Stimulated activated naive CD4-positive, alpha-beta T cell treated with Interleukin-2 at 50 U/mL for 16 hours (primary cell): ENCODE measurements around the gene CABLES2.

Experiments
- DNase-seq: peaks from one replicate; lab custom pipeline; 2025; lab: John Stamatoyannopoulos, UW

CABLES2 gene

GRCh38 chr20:62359043-62359490 lies 48.0 kb downstream of the CABLES2 start:
- DNase-seq, result no peak

- no peak for DNase-seq
Measured at GRCh38 chr20:62358171-62359042, 48.7 kb downstream of the CABLES2 start.

- no peak for DNase-seq
Measured at GRCh38 chr20:62357681-62358080, 49.4 kb downstream of the CABLES2 start.

- DNase-seq, result no peak
Measured at GRCh38 chr20:62357187-62357667, 49.9 kb downstream of the CABLES2 start.

GRCh38 chr20:62356589-62357186 lies 50.4 kb downstream of the CABLES2 start:
- no peak for DNase-seq

GRCh38 chr20:62355878-62356588 lies 51.1 kb downstream of the CABLES2 start:
- no peak for DNase-seq

GRCh38 chr20:62355516-62355877 lies 51.6 kb downstream of the CABLES2 start:
- DNase-seq, result no peak

GRCh38 chr20:62354811-62355341 lies 52.2 kb downstream of the CABLES2 start:
- no peak for DNase-seq

GRCh38 chr20:62354031-62354808 lies 52.9 kb downstream of the CABLES2 start:
- no peak for DNase-seq

- DNase-seq, result no peak
Measured at GRCh38 chr20:62353289-62354030, 53.6 kb downstream of the CABLES2 start.

GRCh38 chr20:62352402-62353288 lies 54.4 kb downstream of the CABLES2 start:
- no peak for DNase-seq

GRCh38 chr20:62351469-62352401 lies 55.4 kb downstream of the CABLES2 start:
- no peak for DNase-seq

GRCh38 chr20:62350629-62351422 lies 56.3 kb downstream of the CABLES2 start:
- DNase-seq, result no peak

GRCh38 chr20:62350098-62350628 lies 56.9 kb downstream of the CABLES2 start:
- DNase-seq, result no peak

GRCh38 chr20:62349556-62350097 lies 57.5 kb downstream of the CABLES2 start:
- DNase-seq, result no peak

- no peak for DNase-seq
Measured at GRCh38 chr20:62348604-62349003, 58.5 kb downstream of the CABLES2 start.

GRCh38 chr20:62347445-62347844 lies 59.6 kb downstream of the CABLES2 start:
- DNase-seq, result no peak

GRCh38 chr20:62347151-62347404 lies 60.0 kb downstream of the CABLES2 start:
- no peak for DNase-seq
